HEK293 (cell line): Measurements from ENCODE around the gene FAM83F.

ENCODE experiments used
- CTCF ChIA-PET: fragments of 350-600 bp; formaldehyde crosslinking; extraction: SDS; loops from one replicate; lab custom pipeline; 2021; ENCODE audit warnings: antibody characterized with exemption; lab: Yijun Ruan, JAX
- POLR2A ChIA-PET: fragments of 300-600 bp; formaldehyde crosslinking; extraction: SDS; loops from one replicate; lab custom pipeline; 2020; ENCODE audit warnings: antibody characterized with exemption, inconsistent platforms; lab: Yijun Ruan, JAX
- H3K27ac ChIP-seq: fragments of 200-500 bp; sonication (Bioruptor generic); 2 replicates; pipeline ENCODE4 v1.5.1; 2014; ENCODE audit warnings: low read depth, low read length, control low read depth, inconsistent platforms; ENCODE audit errors: extremely low read depth
- H3K36me3 ChIP-seq, 2 experiments: fragments of 200-500 bp in 1 of 2; sonication (Bioruptor generic) in 1 of 2; 1 replicate in 1 of 2; 2 replicates in 1 of 2; pipeline ENCODE4 v1.5.1; 2014 to 2017; ENCODE audit warnings: inconsistent platforms in 2 of 2, low read length in 2 of 2; ENCODE audit not compliant: control insufficient read depth in 2 of 2, insufficient read depth in 1 of 2
- H3K4me1 ChIP-seq: fragments of 200-500 bp; sonication (Bioruptor generic); 2 replicates; pipeline ENCODE4 v1.5.1; 2014; ENCODE audit warnings: mild to moderate bottlenecking, low read length, inconsistent platforms; ENCODE audit not compliant: control insufficient read depth, insufficient read depth
- H3K4me3 ChIP-seq: 2 replicates; pipeline ENCODE4 v1.5.1; 2011; ENCODE audit warnings: low read depth, mild to moderate bottlenecking, control low read depth, low read length, moderate library complexity
- H3K9me3 ChIP-seq: fragments of 200-500 bp; sonication (Bioruptor generic); 2 replicates; pipeline ENCODE4 v1.5.1; 2014; ENCODE audit warnings: low read depth, low read length, inconsistent platforms; ENCODE audit not compliant: control insufficient read depth, insufficient read depth
- HOXD13 ChIP-seq: sonication (generic); formaldehyde crosslinking; IDR thresholded peaks from 2 replicates; pipeline ENCODE4 v1.8.0; 2022; ENCODE audit warnings: missing genetic modification reagents, borderline replicate concordance
- REPIN1 ChIP-seq: fragments of 450-650 bp; formaldehyde crosslinking; IDR thresholded peaks from 2 replicates; pipeline ENCODE4 v1.5.1; 2017; ENCODE audit warnings: missing biosample characterization, missing genetic modification characterization, low read depth
- SP2 ChIP-seq: fragments of 450-650 bp; formaldehyde crosslinking; IDR thresholded peaks from 2 replicates; pipeline ENCODE4 v1.5.1; 2016; ENCODE audit warnings: missing biosample characterization, missing genetic modification characterization
- ZBTB1 ChIP-seq: fragments of 450-650 bp; formaldehyde crosslinking; IDR thresholded peaks from 2 replicates; pipeline ENCODE4 v1.5.1; 2016; ENCODE audit warnings: missing biosample characterization, missing genetic modification characterization
- ZFP3 ChIP-seq: fragments of 450-650 bp; formaldehyde crosslinking; IDR thresholded peaks from 2 replicates; pipeline ENCODE4 v1.5.1; 2016; ENCODE audit warnings: low read depth, missing biosample characterization, missing genetic modification characterization
- ZNF19 ChIP-seq: fragments of 450-650 bp; formaldehyde crosslinking; IDR thresholded peaks from 2 replicates; pipeline ENCODE4; 2016; ENCODE audit warnings: missing biosample characterization, missing genetic modification characterization, low read depth
- ZNF239 ChIP-seq: fragments of 450-650 bp; formaldehyde crosslinking; IDR thresholded peaks from 2 replicates; pipeline ENCODE4 v1.5.1; 2016; ENCODE audit warnings: missing biosample characterization, missing genetic modification characterization
- ZNF341 ChIP-seq: fragments of 450-650 bp; formaldehyde crosslinking; IDR thresholded peaks from 2 replicates; pipeline ENCODE4; 2016; ENCODE audit warnings: low read depth, missing biosample characterization, missing genetic modification characterization
- ZNF514 ChIP-seq: fragments of 450-650 bp; formaldehyde crosslinking; IDR thresholded peaks from 2 replicates; pipeline ENCODE4 v1.5.1; 2016; ENCODE audit warnings: missing biosample characterization, missing genetic modification characterization
- ZNF521 ChIP-seq: fragments of 450-650 bp; formaldehyde crosslinking; IDR thresholded peaks from 2 replicates; pipeline ENCODE4 v1.5.1; 2017; ENCODE audit warnings: missing biosample characterization, mild to moderate bottlenecking, missing genetic modification characterization
- ZNF549 ChIP-seq: fragments of 450-650 bp; IDR thresholded peaks from 2 replicates; pipeline ENCODE4 v1.5.1; 2018; ENCODE audit warnings: missing biosample characterization, missing genetic modification characterization, mild to moderate bottlenecking, inconsistent platforms, moderate library complexity
- ZNF585B ChIP-seq: fragments of 450-650 bp; formaldehyde crosslinking; IDR thresholded peaks from 2 replicates; pipeline ENCODE4 v1.5.1; 2016; ENCODE audit warnings: missing biosample characterization, missing genetic modification characterization
- ZNF621 ChIP-seq: fragments of 450-650 bp; formaldehyde crosslinking; IDR thresholded peaks from 2 replicates; pipeline ENCODE4 v1.5.1; 2017; ENCODE audit warnings: missing biosample characterization, missing genetic modification characterization
- ZNF624 ChIP-seq: fragments of 450-650 bp; formaldehyde crosslinking; IDR thresholded peaks from 2 replicates; pipeline ENCODE4 v1.5.1; 2017; ENCODE audit warnings: missing biosample characterization, missing genetic modification characterization
- ZNF654 ChIP-seq: fragments of 450-650 bp; formaldehyde crosslinking; IDR thresholded peaks from 2 replicates; pipeline ENCODE4 v1.5.1; 2016; ENCODE audit warnings: low read depth, missing biosample characterization, missing genetic modification characterization
- ZNF837 ChIP-seq: fragments of 450-650 bp; formaldehyde crosslinking; IDR thresholded peaks from 2 replicates; pipeline ENCODE4 v1.5.1; 2016; ENCODE audit warnings: missing biosample characterization, missing genetic modification characterization
- TF ChIP-seq, protein P1 (sequence below): fragments of 450-650 bp; formaldehyde crosslinking; IDR thresholded peaks from 2 replicates; pipeline ENCODE4 v1.5.1; 2016; ENCODE audit warnings: missing biosample characterization, missing genetic modification characterization
- TF ChIP-seq, protein P2 (sequence below): fragments of 450-650 bp; formaldehyde crosslinking; IDR thresholded peaks from 2 replicates; pipeline ENCODE4 v1.5.1; 2016; ENCODE audit warnings: missing biosample characterization, missing genetic modification characterization
- TF ChIP-seq, protein P3 (sequence below): fragments of 450-650 bp; formaldehyde crosslinking; IDR thresholded peaks from 2 replicates; pipeline ENCODE4 v1.5.1; 2016; ENCODE audit warnings: missing biosample characterization, missing genetic modification characterization
- TF ChIP-seq, protein P4 (sequence below): fragments of 450-650 bp; formaldehyde crosslinking; IDR thresholded peaks from 2 replicates; pipeline ENCODE4; 2016; ENCODE audit warnings: missing biosample characterization, missing genetic modification characterization
- TF ChIP-seq, protein P5 (sequence below): fragments of 450-650 bp; formaldehyde crosslinking; IDR thresholded peaks from 2 replicates; pipeline ENCODE4 v1.5.1; 2017; ENCODE audit warnings: missing biosample characterization, missing genetic modification characterization
- TF ChIP-seq, protein P6 (sequence below): fragments of 450-650 bp; formaldehyde crosslinking; IDR thresholded peaks from 2 replicates; pipeline ENCODE4 v1.5.1; 2016; ENCODE audit warnings: missing biosample characterization, missing genetic modification characterization

The FAM83F gene

DNA sequence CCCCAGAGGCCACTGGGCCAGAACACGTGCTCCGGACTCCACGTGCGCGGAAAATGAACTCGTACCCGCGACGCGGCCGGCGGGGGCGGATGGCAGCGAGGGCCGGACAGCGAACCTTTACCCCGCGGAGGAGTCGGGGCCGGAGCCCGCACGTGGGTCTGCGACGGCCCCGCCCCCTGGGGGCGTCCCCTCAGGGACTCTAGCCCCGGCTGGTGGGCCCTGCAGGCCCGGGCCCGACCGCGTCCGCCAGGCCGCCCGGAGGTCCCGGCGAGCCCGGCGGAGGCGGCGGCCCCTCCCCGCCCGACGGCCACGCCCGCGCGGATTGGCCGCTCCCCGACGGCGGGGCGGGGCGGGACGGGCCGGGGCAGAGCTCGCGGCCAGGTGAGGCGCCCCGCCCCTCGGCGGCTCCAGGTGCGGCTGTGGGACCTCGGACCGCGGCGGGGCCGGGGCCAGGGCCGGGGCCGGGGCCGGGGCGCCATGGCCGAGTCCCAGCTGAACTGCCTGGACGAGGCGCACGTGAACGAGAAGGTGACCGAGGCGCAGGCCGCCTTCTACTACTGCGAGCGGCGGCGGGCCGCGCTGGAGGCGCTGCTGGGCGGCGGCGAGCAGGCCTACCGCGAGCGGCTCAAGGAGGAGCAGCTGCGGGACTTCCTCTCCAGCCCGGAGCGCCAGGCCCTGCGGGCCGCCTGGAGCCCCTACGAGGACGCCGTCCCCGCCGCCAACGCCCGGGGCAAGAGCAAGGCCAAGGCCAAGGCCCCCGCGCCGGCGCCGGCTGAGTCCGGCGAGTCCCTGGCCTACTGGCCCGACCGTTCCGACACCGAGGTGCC, at the start of gene FAM83F:
Gene FAM83F, plus strand, starts transcription at position 389 of the 827 bp plus-strand sequence. Its CDS starts 89 bp downstream, at position 478.
- POLR2A ChIA-PET: no interaction called here
- Histone ChIP-seq H3K36me3 (no peaks in the 10 kb centered on the region), H3K4me3 (no peak within 1 kb of the TSS), H3K9me3 (no peaks in the 10 kb centered on the region), H3K4me1 (0 out of 2 replicates have a peak, but pooled peaks cover 5% of the 10 kb centered on the region), H3K27ac (no peak within 1 kb of the TSS)
- TF ChIP-seq ZNF19 (tag by site-specific recombination) (no peak), ZBTB1 (tag by site-specific recombination) (no peak), ZNF341 (tag by site-specific recombination) (no peak), ZNF621 (no peak), ZNF514 (tag by site-specific recombination) (no peak), ZNF521 (tag by site-specific recombination) (no peak), ZNF585B (tag by site-specific recombination) (no peak), REPIN1 (tag by site-specific recombination) (no peak)
- TF ChIP-seq, protein P1, sequence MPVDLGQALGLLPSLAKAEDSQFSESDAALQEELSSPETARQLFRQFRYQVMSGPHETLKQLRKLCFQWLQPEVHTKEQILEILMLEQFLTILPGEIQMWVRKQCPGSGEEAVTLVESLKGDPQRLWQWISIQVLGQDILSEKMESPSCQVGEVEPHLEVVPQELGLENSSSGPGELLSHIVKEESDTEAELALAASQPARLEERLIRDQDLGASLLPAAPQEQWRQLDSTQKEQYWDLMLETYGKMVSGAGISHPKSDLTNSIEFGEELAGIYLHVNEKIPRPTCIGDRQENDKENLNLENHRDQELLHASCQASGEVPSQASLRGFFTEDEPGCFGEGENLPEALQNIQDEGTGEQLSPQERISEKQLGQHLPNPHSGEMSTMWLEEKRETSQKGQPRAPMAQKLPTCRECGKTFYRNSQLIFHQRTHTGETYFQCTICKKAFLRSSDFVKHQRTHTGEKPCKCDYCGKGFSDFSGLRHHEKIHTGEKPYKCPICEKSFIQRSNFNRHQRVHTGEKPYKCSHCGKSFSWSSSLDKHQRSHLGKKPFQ (tag by site-specific recombination): no peak
- CTCF ChIA-PET: interaction anchor here (0.7 to 1.6 kb wide), 2 partner anchors 10 to 18 kb away, joined by 3 to 4 read pairs; no protein-coding TSS in a partner anchor

DNA sequence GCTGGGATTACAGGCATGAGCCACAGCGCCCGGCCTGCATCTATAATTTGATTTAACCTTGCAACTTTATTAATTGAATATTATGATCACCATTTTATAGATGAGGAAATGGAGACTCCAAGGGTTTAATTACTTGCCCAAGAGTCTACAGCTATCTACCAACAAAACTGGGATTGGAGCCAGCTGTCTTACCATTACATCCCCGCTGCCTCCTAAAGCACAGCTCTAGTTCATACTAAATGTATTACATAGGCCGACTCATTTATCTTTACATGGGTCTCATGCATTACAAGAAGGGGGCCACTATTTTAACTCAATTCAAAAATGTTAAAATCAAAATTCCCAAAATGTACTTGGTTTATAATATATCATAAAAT, 48.6 kb upstream of the FAM83F start:
- H3K9me3 ChIP-seq: no peaks in the 10 kb centered on the region
- TF ChIP-seq ZNF514 (tag by site-specific recombination) (no peak), ZNF837 (tag by site-specific recombination) (no peak), ZNF624 (tag by site-specific recombination) (no peak), ZFP3 (tag by site-specific recombination) (no peak), HOXD13 (CRISPR knock-in tag) (no peak), ZNF239 (no peak), SP2 (tag by site-specific recombination) (no peak), ZNF654 (tag by site-specific recombination) (no peak), ZNF549 (no peak)
- TF ChIP-seq, protein P2, sequence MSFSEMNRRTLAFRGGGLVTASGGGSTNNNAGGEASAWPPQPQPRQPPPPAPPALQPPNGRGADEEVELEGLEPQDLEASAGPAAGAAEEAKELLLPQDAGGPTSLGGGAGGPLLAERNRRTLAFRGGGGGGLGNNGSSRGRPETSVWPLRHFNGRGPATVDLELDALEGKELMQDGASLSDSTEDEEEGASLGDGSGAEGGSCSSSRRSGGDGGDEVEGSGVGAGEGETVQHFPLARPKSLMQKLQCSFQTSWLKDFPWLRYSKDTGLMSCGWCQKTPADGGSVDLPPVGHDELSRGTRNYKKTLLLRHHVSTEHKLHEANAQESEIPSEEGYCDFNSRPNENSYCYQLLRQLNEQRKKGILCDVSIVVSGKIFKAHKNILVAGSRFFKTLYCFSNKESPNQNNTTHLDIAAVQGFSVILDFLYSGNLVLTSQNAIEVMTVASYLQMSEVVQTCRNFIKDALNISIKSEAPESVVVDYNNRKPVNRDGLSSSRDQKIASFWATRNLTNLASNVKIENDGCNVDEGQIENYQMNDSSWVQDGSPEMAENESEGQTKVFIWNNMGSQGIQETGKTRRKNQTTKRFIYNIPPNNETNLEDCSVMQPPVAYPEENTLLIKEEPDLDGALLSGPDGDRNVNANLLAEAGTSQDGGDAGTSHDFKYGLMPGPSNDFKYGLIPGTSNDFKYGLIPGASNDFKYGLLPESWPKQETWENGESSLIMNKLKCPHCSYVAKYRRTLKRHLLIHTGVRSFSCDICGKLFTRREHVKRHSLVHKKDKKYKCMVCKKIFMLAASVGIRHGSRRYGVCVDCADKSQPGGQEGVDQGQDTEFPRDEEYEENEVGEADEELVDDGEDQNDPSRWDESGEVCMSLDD (tag by site-specific recombination): no peak
- TF ChIP-seq, protein P3, sequence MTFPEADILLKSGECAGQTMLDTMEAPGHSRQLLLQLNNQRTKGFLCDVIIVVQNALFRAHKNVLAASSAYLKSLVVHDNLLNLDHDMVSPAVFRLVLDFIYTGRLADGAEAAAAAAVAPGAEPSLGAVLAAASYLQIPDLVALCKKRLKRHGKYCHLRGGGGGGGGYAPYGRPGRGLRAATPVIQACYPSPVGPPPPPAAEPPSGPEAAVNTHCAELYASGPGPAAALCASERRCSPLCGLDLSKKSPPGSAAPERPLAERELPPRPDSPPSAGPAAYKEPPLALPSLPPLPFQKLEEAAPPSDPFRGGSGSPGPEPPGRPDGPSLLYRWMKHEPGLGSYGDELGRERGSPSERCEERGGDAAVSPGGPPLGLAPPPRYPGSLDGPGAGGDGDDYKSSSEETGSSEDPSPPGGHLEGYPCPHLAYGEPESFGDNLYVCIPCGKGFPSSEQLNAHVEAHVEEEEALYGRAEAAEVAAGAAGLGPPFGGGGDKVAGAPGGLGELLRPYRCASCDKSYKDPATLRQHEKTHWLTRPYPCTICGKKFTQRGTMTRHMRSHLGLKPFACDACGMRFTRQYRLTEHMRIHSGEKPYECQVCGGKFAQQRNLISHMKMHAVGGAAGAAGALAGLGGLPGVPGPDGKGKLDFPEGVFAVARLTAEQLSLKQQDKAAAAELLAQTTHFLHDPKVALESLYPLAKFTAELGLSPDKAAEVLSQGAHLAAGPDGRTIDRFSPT (tag by site-specific recombination): no peak
- TF ChIP-seq, protein P4, sequence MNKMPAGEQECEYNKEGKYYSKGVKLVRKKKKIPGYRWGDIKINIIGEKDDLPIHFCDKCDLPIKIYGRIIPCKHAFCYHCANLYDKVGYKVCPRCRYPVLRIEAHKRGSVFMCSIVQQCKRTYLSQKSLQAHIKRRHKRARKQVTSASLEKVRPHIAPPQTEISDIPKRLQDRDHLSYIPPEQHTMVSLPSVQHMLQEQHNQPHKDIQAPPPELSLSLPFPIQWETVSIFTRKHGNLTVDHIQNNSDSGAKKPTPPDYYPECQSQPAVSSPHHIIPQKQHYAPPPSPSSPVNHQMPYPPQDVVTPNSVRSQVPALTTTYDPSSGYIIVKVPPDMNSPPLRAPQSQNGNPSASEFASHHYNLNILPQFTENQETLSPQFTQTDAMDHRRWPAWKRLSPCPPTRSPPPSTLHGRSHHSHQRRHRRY (tag by site-specific recombination): no peak
- TF ChIP-seq, protein P5, sequence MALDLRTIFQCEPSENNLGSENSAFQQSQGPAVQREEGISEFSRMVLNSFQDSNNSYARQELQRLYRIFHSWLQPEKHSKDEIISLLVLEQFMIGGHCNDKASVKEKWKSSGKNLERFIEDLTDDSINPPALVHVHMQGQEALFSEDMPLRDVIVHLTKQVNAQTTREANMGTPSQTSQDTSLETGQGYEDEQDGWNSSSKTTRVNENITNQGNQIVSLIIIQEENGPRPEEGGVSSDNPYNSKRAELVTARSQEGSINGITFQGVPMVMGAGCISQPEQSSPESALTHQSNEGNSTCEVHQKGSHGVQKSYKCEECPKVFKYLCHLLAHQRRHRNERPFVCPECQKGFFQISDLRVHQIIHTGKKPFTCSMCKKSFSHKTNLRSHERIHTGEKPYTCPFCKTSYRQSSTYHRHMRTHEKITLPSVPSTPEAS: no peak
- TF ChIP-seq, protein P6, sequence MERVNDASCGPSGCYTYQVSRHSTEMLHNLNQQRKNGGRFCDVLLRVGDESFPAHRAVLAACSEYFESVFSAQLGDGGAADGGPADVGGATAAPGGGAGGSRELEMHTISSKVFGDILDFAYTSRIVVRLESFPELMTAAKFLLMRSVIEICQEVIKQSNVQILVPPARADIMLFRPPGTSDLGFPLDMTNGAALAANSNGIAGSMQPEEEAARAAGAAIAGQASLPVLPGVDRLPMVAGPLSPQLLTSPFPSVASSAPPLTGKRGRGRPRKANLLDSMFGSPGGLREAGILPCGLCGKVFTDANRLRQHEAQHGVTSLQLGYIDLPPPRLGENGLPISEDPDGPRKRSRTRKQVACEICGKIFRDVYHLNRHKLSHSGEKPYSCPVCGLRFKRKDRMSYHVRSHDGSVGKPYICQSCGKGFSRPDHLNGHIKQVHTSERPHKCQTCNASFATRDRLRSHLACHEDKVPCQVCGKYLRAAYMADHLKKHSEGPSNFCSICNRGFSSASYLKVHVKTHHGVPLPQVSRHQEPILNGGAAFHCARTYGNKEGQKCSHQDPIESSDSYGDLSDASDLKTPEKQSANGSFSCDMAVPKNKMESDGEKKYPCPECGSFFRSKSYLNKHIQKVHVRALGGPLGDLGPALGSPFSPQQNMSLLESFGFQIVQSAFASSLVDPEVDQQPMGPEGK (tag by site-specific recombination): no peak
- TF ChIP-seq, all 188 proteins: peak for 0
- no peak overlapping the region for H3K27ac ChIP-seq
- H3K4me1 ChIP-seq: 0 out of 2 replicates have a peak, but pooled peaks cover 3% of the 10 kb centered on the region
- ChIA-PET CTCF (interaction anchor here (0.9 to 1.6 kb wide), 3 partner anchors 11 to 79 kb away, joined by 4 to 7 read pairs (median 4); no protein-coding TSS in a partner anchor), POLR2A (no interaction called here)
- no peak overlapping the region for H3K4me3 ChIP-seq
- H3K36me3 ChIP-seq: no peaks in the 10 kb centered on the region
